K562 (cell line): Measurements from ENCODE around the gene GRK1. TPM values are rescaled to one million over a fixed set of nuclear protein-coding genes. Genes with fewer than 3 reads are reported as not detected.

ENCODE experiments used
- ATAC-seq: fragments of 200-7000 bp; cut with Tn5 transposase; 3 replicates; pipeline ENCODE4 v1.9.1; 2020; ENCODE audit warnings: moderate library complexity
- BruUV-seq: library from RNA; stranded (reverse); fragments of 400-500 nt; replicated peaks from 2 replicates; lab custom pipeline; 2021; lab: Mats Ljungman, UMichigan
- CTCF ChIA-PET: fragments of 300-600 bp; formaldehyde crosslinking; extraction: SDS; loops from one replicate; lab custom pipeline; 2021; ENCODE audit warnings: low intra/inter-chr PET ratio; lab: Yijun Ruan, JAX
- POLR2A ChIA-PET: fragments of 300-600, 350-650 bp; sonication (Branson Sonifier 250); formaldehyde crosslinking; extraction: SDS; loops from one replicate; lab custom pipeline; 2021; ENCODE audit warnings: antibody characterized with exemption, inconsistent platforms; lab: Yijun Ruan, JAX
- DNase-seq, 4 experiments: peaks; one replicate each; pipeline versions ENCODE4 v3.0.0 to v3.0.0-alpha.2; 2011 to 2018; ENCODE audit warnings: low spot score in 3 of 4, mixed read lengths in 3 of 4; ENCODE audit errors: extremely low read depth in 1 of 4
- FAIRE-seq: peaks from 2 replicates; lab custom pipeline; 2011; peaks lifted over from hg19 to GRCh38; lab: Jason Lieb, UNC
- H2AFZ ChIP-seq: 2 replicates; pipeline ENCODE4 v1.6.0; 2011; ENCODE audit warnings: low read depth, low read length, control low read depth, inconsistent platforms
- H3K27ac ChIP-seq: fragments of 200-600 bp; 3 replicates; pipeline ENCODE4 v1.8.0; 2011; ENCODE audit warnings: low read depth, mild to moderate bottlenecking, control low read depth, inconsistent platforms, low read length, moderate library complexity, mixed read lengths; ENCODE audit errors: extremely low read depth
- H3K27me3 ChIP-seq, 2 experiments: fragments of 300-600 bp in 1 of 2; 2 replicates in 1 of 2; 3 replicates in 1 of 2; pipeline versions ENCODE4 v1.6.0 to v1.8.0; 2011; ENCODE audit warnings: inconsistent platforms in 2 of 2, low read length in 2 of 2, mild to moderate bottlenecking in 1 of 2, mixed read lengths in 1 of 2, moderate library complexity in 1 of 2; ENCODE audit not compliant: control insufficient read depth in 2 of 2, insufficient read depth in 2 of 2
- H3K36me3 ChIP-seq: fragments of 300-600 bp; 3 replicates; pipeline ENCODE4 v1.8.0; 2011; ENCODE audit warnings: mild to moderate bottlenecking, low read length, inconsistent platforms; ENCODE audit not compliant: control insufficient read depth, insufficient read depth
- H3K4me1 ChIP-seq, 2 experiments: fragments of 200-600 bp in 1 of 2; replicated peaks in 1 of 2; 2 replicates in 1 of 2; 3 replicates in 1 of 2; pipeline versions ENCODE4 v1.5.1 to v1.8.0; 2011; ENCODE audit warnings: inconsistent platforms in 2 of 2, low read length in 2 of 2, mild to moderate bottlenecking in 1 of 2, mixed read lengths in 1 of 2, moderate library complexity in 1 of 2; ENCODE audit not compliant: control insufficient read depth in 2 of 2, insufficient read depth in 2 of 2
- H3K4me2 ChIP-seq: 2 replicates; pipeline ENCODE4 v1.6.1; 2011; ENCODE audit warnings: low read length, control low read depth, inconsistent platforms, mixed read lengths; ENCODE audit not compliant: insufficient read depth
- H3K4me3 ChIP-seq: fragments of 200-600 bp; sonication (generic), shearing (Covaris generic); 2 replicates; pipeline ENCODE4 v1.5.1; 2016; ENCODE audit warnings: control low read depth, inconsistent platforms
- H3K79me2 ChIP-seq: fragments of 200-600 bp; 3 replicates; pipeline ENCODE4 v1.8.0; 2011; ENCODE audit warnings: low read length, inconsistent platforms; ENCODE audit not compliant: control insufficient read depth, insufficient read depth
- H3K9ac ChIP-seq, 2 experiments: 2 replicates each; pipeline versions ENCODE4 v1.6.0 to v1.6.1; 2011; ENCODE audit warnings: low read depth in 2 of 2, low read length in 2 of 2, control low read depth in 1 of 2, inconsistent platforms in 1 of 2, mild to moderate bottlenecking in 1 of 2, mixed read lengths in 1 of 2; ENCODE audit not compliant: insufficient read depth in 1 of 2
- H3K9me1 ChIP-seq: one replicate; pipeline ENCODE4 v1.6.0; 2011; ENCODE audit warnings: inconsistent platforms, mild to moderate bottlenecking, low read length, moderate library complexity; ENCODE audit not compliant: control insufficient read depth, insufficient read depth
- H3K9me3 ChIP-seq: replicated peaks from 2 replicates; pipeline ENCODE4 v1.5.1; 2011; ENCODE audit warnings: low read depth, low read length, inconsistent platforms; ENCODE audit not compliant: control insufficient read depth, insufficient read depth
- H4K20me1 ChIP-seq: replicated peaks from 2 replicates; pipeline ENCODE4 v1.6.1; 2011; ENCODE audit warnings: low read length, inconsistent platforms, mixed read lengths; ENCODE audit not compliant: control insufficient read depth, insufficient read depth
- CGGBP1 ChIP-seq: fragments of 250-450 bp; sonication (Bioruptor Pico); IDR thresholded peaks from 2 replicates; pipeline ENCODE4 v1.9.0; 2021; ENCODE audit warnings: mild to moderate bottlenecking
- CHD2 ChIP-seq: IDR thresholded peaks from 2 replicates; pipeline ENCODE4 v1.6.1; 2011; ENCODE audit warnings: low read depth, low read length
- CREM ChIP-seq: IDR thresholded peaks from 2 replicates; pipeline ENCODE4 v1.6.1; 2014; ENCODE audit warnings: antibody characterized with exemption, low read depth
- CTCFL ChIP-seq: IDR thresholded peaks from 2 replicates; pipeline ENCODE4 v1.6.1; 2011; ENCODE audit warnings: borderline replicate concordance, low read depth, mild to moderate bottlenecking, moderate library complexity, low read length; ENCODE audit not compliant: insufficient read depth, poor library complexity, severe bottlenecking
- FOSL1 ChIP-seq: fragments of 200-800 bp; sonication (Bioruptor generic); conservative IDR thresholded peaks from 2 replicates; pipeline ENCODE4 v1.6.1; 2016; ENCODE audit warnings: missing genetic modification characterization, missing compliant biosample characterization
- IRF1 ChIP-seq: sonication (generic); formaldehyde crosslinking; IDR thresholded peaks from 2 replicates; pipeline ENCODE4 v1.8.0; 2022; ENCODE audit warnings: missing genetic modification reagents, mild to moderate bottlenecking, borderline replicate concordance
- L3MBTL2 ChIP-seq: fragments of 450-650 bp; IDR thresholded peaks from 2 replicates; pipeline ENCODE4 v1.6.1; 2016; ENCODE audit warnings: mild to moderate bottlenecking, moderate library complexity
- PURB ChIP-seq: sonication (generic); formaldehyde crosslinking; IDR thresholded peaks from 2 replicates; pipeline ENCODE4 v1.9.0; 2021; ENCODE audit warnings: low read depth, mild to moderate bottlenecking, missing genetic modification reagents
- STAT5A ChIP-seq: IDR thresholded peaks from 2 replicates; pipeline ENCODE4 v1.6.1; 2012; ENCODE audit warnings: low read length, inconsistent platforms, borderline replicate concordance
- YBX1 ChIP-seq: fragments of 450-650 bp; IDR thresholded peaks from 2 replicates; pipeline ENCODE4 v1.7.1; 2016; ENCODE audit warnings: mild to moderate bottlenecking
- ZEB2 ChIP-seq: fragments of 450-650 bp; IDR thresholded peaks from 2 replicates; pipeline ENCODE4 v1.6.1; 2016
- whole genome bisulfite sequencing: fragments of 100-300 bp; shearing (Covaris generic); methylation state at CpG from one replicate; pipeline ENCODE4 v1.1.6; 2016; ENCODE audit warnings: low coverage, mixed read lengths; ENCODE audit not compliant: insufficient coverage; ENCODE audit errors: missing lambda C conversion rate; 5-methylcytosine and 5-hydroxymethylcytosine counted together
- in situ Hi-C: fragments of 300-500 bp; cut with MboI; formaldehyde crosslinking; loops from 4 replicates; pipeline ENCODE4 v1.15.0; 2018; ENCODE audit warnings: inconsistent platforms, mixed read lengths
- intact Hi-C: fragments of 100-400 bp; cut with micrococcal nuclease; formaldehyde crosslinking; loops from 2 replicates; pipeline ENCODE4 v1.14.2; 2022
- polyA plus RNA-seq, 8 experiments: library from polyadenylated mRNA; depleted of rRNA in 4 of 8; stranded (reverse) in 5 of 8; unstranded in 3 of 8; fragments of >200 nt; fragmentation: Nextera tagmentation in 2 of 8; fragmentation: Illumina TruSeq in 1 of 8; extraction: Ambion mirVana in 2 of 8; extraction: Trizol in 1 of 8; gene quantifications; 2 replicates each; pipeline versions ENCODE4 v1.2.1 to v1.2.3, GENCODE V29; 2011 to 2014; ENCODE audit warnings: inconsistent platforms in 1 of 8, missing spikeins in 1 of 8
- total RNA-seq, 7 experiments: library from RNA; depleted of rRNA in 6 of 7; stranded (reverse); fragments of >200 nt in 6 of 7; fragmentation: Illumina TruSeq in 2 of 7; extraction: Trizol in 2 of 7; gene quantifications; 2 replicates each; pipeline versions ENCODE4 v1.2.1 to v1.2.3, GENCODE V29; 2011 to 2021; ENCODE audit warnings: low replicate concordance in 1 of 7

Gene GRK1
- total and polyA plus RNA-seq, 9 of the 15 experiments (the other 6 are each of a cell fraction or from before 2014, with no cell fraction given) = 0.09 TPM; not detected in 8

- CTCF ChIA-PET = no interaction called here
- no peaks in the 10 kb centered on the region; the same call in 1 of the 2 replicates for H3K9me3 ChIP-seq
- no peak for FAIRE-seq
- no peaks in the 10 kb centered on the region for H4K20me1 ChIP-seq
- peaks cover 9 to 32% of the 10 kb centered on the region in 2 experiments; a peak in 4 of 5 replicates for H3K4me1 ChIP-seq
- no peak for DNase-seq
- WGBS = 66% methylated on average over 9 of the region's 10 CpGs
- H3K36me3 ChIP-seq = no peaks in the 10 kb centered on the region
- H3K9me1 ChIP-seq = peaks cover 3% of the 10 kb centered on the region
- no peak for TF ChIP-seq CTCFL
- TF ChIP-seq ZEB2 = no peak
- no peak for TF ChIP-seq CGGBP1 (CRISPR knock-in tag)
- TF ChIP-seq IRF1 (CRISPR knock-in tag) = no peak
- no peak for TF ChIP-seq STAT5A
- no peak for TF ChIP-seq CREM
- no peak for TF ChIP-seq PURB (CRISPR knock-in tag)
- no peak for TF ChIP-seq YBX1
- no peak for TF ChIP-seq L3MBTL2
- TF ChIP-seq CHD2 = no peak
- no peak for TF ChIP-seq FOSL1 (tag)
- H3K79me2 ChIP-seq = no peaks in the 10 kb centered on the region
- H2AFZ ChIP-seq = no peak overlapping the region
- in situ Hi-C loops (loop anchor here (10.0 kb wide), 2 partner anchors 62 to 232 kb away; partner anchors contain the start of genes DCUN1D2 and GRK1), intact Hi-C loops (no loop called here)
- ATAC-seq = no peak
- POLR2A ChIA-PET = interaction anchor here (0.5 kb wide), 1 partner anchor 60 kb away, joined by 4 read pairs; the partner anchor contains the start of gene GRK1
- no TSS peak for BruUV-seq
- no peak overlapping the region for H3K9ac ChIP-seq
- no peak overlapping the region for H3K4me3 ChIP-seq
- no peak overlapping the region for H3K4me2 ChIP-seq
- H3K27me3 ChIP-seq = peaks cover 7 to 33% of the 10 kb centered on the region in 2 experiments; a peak in 3 of 5 replicates
- no peak overlapping the region for H3K27ac ChIP-seq
Measured at GRCh38 chr13:113726961-113727411, 60.0 kb downstream of the GRK1 start.
